HG03439 (cell line): ENCODE data around the gene LZTS2.

ENCODE experiments used
- ATAC-seq: cut with Tn5 transposase; IDR thresholded peaks from one replicate; pipeline ENCODE4 v1.9.1; 2021; ENCODE audit warnings: mild to moderate bottlenecking, moderate library complexity; ENCODE audit not compliant: unreplicated experiment

LZTS2 gene

GRCh38 chr10:100997360-100998182 lies 2.0 kb upstream of the LZTS2 start:
- ATAC-seq: peak; percentile 48

GRCh38 chr10:100998183-100998990 lies 1.2 kb upstream of the LZTS2 start:
- ATAC-seq: no peak

- peak; percentile 49 for ATAC-seq
These were observed 442 bp upstream of the LZTS2 start for GRCh38 chr10:100998991-100999741.

GRCh38 chr10:101000127-101000914 lies 713 bp downstream of the LZTS2 start:
- no peak for ATAC-seq

GRCh38 chr10:101000915-101001658 lies 1.5 kb downstream of the LZTS2 start:
- no peak for ATAC-seq

GRCh38 chr10:101001659-101002035 lies 2.0 kb downstream of the LZTS2 start:
- no peak for ATAC-seq

- no peak for ATAC-seq
These were observed 2.8 kb downstream of the LZTS2 start for GRCh38 chr10:101002456-101002855.

- ATAC-seq: no peak
These were observed 4.1 kb downstream of the LZTS2 start for GRCh38 chr10:101003639-101004206.

- ATAC-seq: no peak
These were observed 5.8 kb downstream of the LZTS2 start for GRCh38 chr10:101005361-101005760.

GRCh38 chr10:101005869-101006567 lies 6.4 kb downstream of the LZTS2 start:
- no peak for ATAC-seq

- no peak for ATAC-seq
These were observed 7.0 kb downstream of the LZTS2 start for GRCh38 chr10:101006593-101007098.

GRCh38 chr10:101007099-101007711 lies 7.6 kb downstream of the LZTS2 start:
- no peak for ATAC-seq

GRCh38 chr10:101007915-101008822 lies 8.6 kb downstream of the LZTS2 start:
- no peak for ATAC-seq

- no peak for ATAC-seq
These were observed 9.3 kb downstream of the LZTS2 start for GRCh38 chr10:101008823-101009423.

- ATAC-seq: no peak
These were observed 10.7 kb downstream of the LZTS2 start for GRCh38 chr10:101010329-101010728.

- no peak for ATAC-seq
These were observed 12.2 kb downstream of the LZTS2 start for GRCh38 chr10:101011517-101012423.
